Choroid plexus epithelial cell (primary cell): ENCODE data around the gene TMEM72.

Experiments used
- DNase-seq: peaks from one replicate; pipeline ENCODE4 v3.0.0-alpha.2; 2010; ENCODE audit warnings: low read depth
- H3K4me3 ChIP-seq: 2 replicates; pipeline ENCODE4 v1.5.1; 2011; ENCODE audit warnings: low read depth, mild to moderate bottlenecking, control low read depth, low read length, moderate library complexity
- CTCF ChIP-seq: conservative IDR thresholded peaks from 2 replicates; pipeline ENCODE4 v1.5.1; 2011; ENCODE audit warnings: low read depth, mild to moderate bottlenecking, control low read depth, inconsistent platforms, low read length, moderate library complexity

The TMEM72 gene

GRCh38 chr10:44984671-44985101 is 73.5 kb downstream of the TMEM72 start:
- TF ChIP-seq CTCF, result no peak
- DNase-seq, result no peak
- H3K4me3 ChIP-seq, result no peak overlapping the region

- TF ChIP-seq CTCF, result no peak
- DNase-seq, result peak; percentile 51
- no peak overlapping the region for H3K4me3 ChIP-seq
Measured at GRCh38 chr10:44985175-44985681, 74.1 kb downstream of the TMEM72 start.

- H3K4me3 ChIP-seq, result no peak overlapping the region
- DNase-seq, result no peak
- no peak for TF ChIP-seq CTCF
Measured at GRCh38 chr10:44986179-44986578, 75.0 kb downstream of the TMEM72 start.
